ENCODE data around the gene CREBBP. TPM values are rescaled to one million over a fixed set of nuclear protein-coding genes. Genes with fewer than 3 reads are reported as not detected.
A peak's percentile ranks its signal among the peaks of the same experiment; 100 is the strongest.

Gene CREBBP
- total RNA-seq, 6 donors from 2014 or later: 54.1 to 175 (median 99.2) TPM

DNA sequence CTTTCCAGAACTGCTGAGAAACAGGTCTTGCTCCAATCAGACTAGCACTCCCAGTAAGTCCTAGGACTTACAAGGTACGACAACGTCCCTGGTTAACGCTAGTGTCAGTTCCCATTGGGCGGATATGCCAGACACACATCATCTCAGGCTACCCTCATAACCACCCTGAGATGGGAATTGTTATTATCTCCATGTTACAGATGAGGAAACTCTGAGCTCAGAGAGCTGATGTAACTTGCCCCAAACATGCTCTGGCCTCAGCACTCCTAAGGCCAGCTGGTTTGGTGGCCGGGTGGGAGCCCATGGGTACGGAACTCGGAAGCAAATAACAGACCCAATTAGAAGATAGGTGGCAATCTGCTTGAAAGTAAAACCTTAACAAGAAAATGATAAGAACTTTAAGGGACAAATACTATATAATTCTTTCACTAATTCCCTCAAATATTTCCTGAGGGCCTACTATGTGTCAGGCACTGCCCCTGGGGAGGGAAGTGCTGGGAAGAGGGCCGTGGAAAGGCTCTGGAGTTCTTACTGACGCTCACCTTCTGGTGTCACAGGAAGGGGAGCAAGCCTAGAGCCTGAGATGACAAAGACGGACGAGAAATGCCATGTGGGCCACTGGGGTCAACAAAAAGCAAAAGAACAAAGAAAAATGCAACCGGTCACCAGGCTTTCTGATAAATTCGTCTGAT lies 6.9 kb downstream of the CREBBP start:
- Histone ChIP-seq H3K27me3 (no peaks in the 10 kb centered on the region), H3K9me3 (no peaks in the 10 kb centered on the region), H3K4me3 (no peak overlapping the region), H3K27ac (no peak overlapping the region), H3K4me1 (peaks cover 75 to 92% (median 80%) of the 10 kb centered on the region in 4 donors), H3K36me3 (no peaks in the 10 kb centered on the region)
- WGBS, 2 donors: 80 to 84% methylated on average over 12 to 13 of the region's 13 CpGs
- TF ChIP-seq POLR2A (IDR thresholded peaks at IDR 0.05) (no peak), EP300 (IDR thresholded peaks at IDR 0.05) (no peak), POLR2AphosphoS5 (IDR thresholded peaks at IDR 0.05) (no peak)
- TF ChIP-seq, protein P1, sequence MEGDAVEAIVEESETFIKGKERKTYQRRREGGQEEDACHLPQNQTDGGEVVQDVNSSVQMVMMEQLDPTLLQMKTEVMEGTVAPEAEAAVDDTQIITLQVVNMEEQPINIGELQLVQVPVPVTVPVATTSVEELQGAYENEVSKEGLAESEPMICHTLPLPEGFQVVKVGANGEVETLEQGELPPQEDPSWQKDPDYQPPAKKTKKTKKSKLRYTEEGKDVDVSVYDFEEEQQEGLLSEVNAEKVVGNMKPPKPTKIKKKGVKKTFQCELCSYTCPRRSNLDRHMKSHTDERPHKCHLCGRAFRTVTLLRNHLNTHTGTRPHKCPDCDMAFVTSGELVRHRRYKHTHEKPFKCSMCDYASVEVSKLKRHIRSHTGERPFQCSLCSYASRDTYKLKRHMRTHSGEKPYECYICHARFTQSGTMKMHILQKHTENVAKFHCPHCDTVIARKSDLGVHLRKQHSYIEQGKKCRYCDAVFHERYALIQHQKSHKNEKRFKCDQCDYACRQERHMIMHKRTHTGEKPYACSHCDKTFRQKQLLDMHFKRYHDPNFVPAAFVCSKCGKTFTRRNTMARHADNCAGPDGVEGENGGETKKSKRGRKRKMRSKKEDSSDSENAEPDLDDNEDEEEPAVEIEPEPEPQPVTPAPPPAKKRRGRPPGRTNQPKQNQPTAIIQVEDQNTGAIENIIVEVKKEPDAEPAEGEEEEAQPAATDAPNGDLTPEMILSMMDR (IDR thresholded peaks at IDR 0.05): no peak
- DNase-seq (no peak), ATAC-seq (ENCODE audit: low FRiP score in 2 of 2) (peak in 1 of 2 donors; percentile 40)

DNA sequence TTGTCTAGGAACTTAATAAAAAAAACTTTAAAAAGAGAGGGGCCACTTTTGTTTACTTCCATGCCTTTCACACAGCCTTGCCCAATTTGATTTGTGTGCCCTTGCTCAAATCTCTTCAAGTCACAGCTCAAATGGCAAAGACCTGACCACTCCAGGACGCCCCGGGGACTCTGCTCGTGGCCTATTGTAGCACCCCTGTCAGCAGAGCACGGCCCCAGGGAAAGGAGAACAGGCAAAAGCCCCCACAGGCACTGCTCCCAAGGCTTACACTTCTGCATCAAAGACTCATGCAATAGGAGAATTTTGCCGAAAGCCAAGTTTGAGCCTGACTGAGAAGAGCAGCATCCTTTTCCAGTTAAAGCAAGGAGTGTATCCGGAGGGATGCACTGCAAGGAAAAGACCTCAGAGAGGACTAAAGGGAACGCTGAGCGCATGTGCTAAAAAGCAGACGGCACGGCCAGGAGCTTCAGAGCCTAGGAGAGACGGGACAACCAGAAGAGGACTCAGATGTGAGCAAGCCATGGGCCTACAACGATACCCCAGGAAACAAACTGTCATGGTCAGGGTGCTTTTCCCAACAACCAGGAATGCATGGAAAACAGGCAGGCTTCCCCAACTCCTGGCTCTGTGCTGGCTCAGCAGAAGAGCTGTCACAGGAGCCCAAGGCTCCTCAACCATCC lies 8.2 kb downstream of the CREBBP start:
- Histone ChIP-seq H3K9me3 (no peaks in the 10 kb centered on the region), H3K36me3 (no peaks in the 10 kb centered on the region), H3K27me3 (no peaks in the 10 kb centered on the region), H3K4me3 (no peak overlapping the region), H3K4me1 (peaks cover 62 to 92% (median 75%) of the 10 kb centered on the region in 4 donors), H3K27ac (peak overlapping the region in 2 of 4 donors; percentile 2 to 6)
- TF ChIP-seq EP300 (IDR thresholded peaks at IDR 0.05) (no peak), POLR2A (IDR thresholded peaks at IDR 0.05) (no peak)
- DNase-seq (no peak), ATAC-seq (ENCODE audit: low FRiP score in 2 of 2) (no peak)
- WGBS, 2 donors: 69 to 74% methylated on average over 12 of the region's 12 CpGs

DNA sequence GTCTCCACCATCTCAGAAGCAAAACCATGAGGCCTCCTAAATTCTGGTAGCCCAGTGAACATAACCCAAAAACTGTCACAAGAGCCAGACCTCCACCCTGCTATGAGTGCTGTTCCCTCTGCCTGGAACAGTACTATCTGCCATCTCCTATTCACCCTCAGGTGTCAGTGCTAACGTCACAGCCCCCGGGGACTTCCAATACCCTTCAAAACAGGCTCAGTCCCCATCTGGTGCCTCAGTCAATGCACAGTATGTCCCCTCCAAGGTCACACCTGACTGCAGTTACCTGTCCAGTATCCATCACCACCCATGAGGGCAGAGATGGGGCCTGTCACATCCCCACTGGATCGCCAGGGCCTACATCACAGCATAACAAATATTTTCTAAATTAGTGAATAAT lies 11.5 kb downstream of the CREBBP start:
- Histone ChIP-seq H3K27me3 (no peaks in the 10 kb centered on the region), H3K4me1 (peaks cover 40 to 88% (median 66%) of the 10 kb centered on the region in 4 donors), H3K36me3 (no peaks in the 10 kb centered on the region), H3K9me3 (no peaks in the 10 kb centered on the region), H3K4me3 (no peak overlapping the region), H3K27ac (no peak overlapping the region)
- DNase-seq (no peak), ATAC-seq (ENCODE audit: low FRiP score in 2 of 2) (no peak)
- TF ChIP-seq POLR2A (IDR thresholded peaks at IDR 0.05) (no peak), POLR2AphosphoS5 (IDR thresholded peaks at IDR 0.05) (no peak), EP300 (IDR thresholded peaks at IDR 0.05) (no peak)
- TF ChIP-seq, protein P1 (IDR thresholded peaks at IDR 0.05): no peak
- 78 to 92% methylated on average over 3 of the region's 3 CpGs for WGBS, 2 donors

DNA sequence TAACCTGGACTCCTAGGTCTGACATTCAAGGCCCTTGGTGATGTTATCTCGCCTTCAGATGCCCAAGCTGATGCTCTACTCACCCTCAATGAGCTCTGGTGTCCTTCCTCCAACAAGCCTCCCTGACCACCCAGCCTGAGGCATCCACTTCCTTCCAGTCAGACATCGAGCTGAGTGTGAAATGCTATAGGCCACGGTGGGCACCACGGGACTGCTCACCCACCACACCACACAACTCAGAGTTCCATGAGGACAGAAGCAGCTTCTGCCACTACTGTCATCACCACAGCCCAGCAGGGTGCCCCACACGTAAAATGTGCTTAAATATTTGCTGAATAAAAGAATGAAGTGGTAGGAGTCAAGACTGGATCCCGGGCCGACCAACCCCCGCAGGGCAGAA lies 12.0 kb downstream of the CREBBP start:
- ATAC-seq (ENCODE audit: low FRiP score in 2 of 2): no peak
- H3K4me1 ChIP-seq: peaks cover 40 to 88% (median 66%) of the 10 kb centered on the region in 4 donors
- WGBS, 2 donors: 66 to 69% methylated on average over 8 of the region's 8 CpGs

More for the DNA sequence above, 12.0 kb downstream of the CREBBP start:
- no peak for DNase-seq
- Histone ChIP-seq H3K9me3 (no peaks in the 10 kb centered on the region), H3K4me3 (no peak overlapping the region), H3K27me3 (no peaks in the 10 kb centered on the region), H3K36me3 (no peaks in the 10 kb centered on the region), H3K27ac (no peak overlapping the region)
- TF ChIP-seq POLR2AphosphoS5 (IDR thresholded peaks at IDR 0.05): no peak
- no peak for TF ChIP-seq POLR2A (IDR thresholded peaks at IDR 0.05)
- TF ChIP-seq EP300 (IDR thresholded peaks at IDR 0.05): no peak
- TF ChIP-seq, protein P1 (IDR thresholded peaks at IDR 0.05): no peak

Measured in upper lobe of left lung (tissue), 6 donors.